ENCODE data around the gene ELANE.

Gene ELANE

GRCh38 chr19:898663-899062, 46.6 kb downstream of the ELANE start:
- DNase-seq (ENCODE audit: low read depth in 2 of 2) = no peak

- no peak for DNase-seq (ENCODE audit: low read depth in 2 of 2)
Observed at GRCh38 chr19:899336-900042, 47.4 kb downstream of the ELANE start.

- no peak for DNase-seq (ENCODE audit: low read depth in 2 of 2)
Observed at GRCh38 chr19:900043-900301, 47.9 kb downstream of the ELANE start.

GRCh38 chr19:900302-901111, 48.4 kb downstream of the ELANE start:
- DNase-seq (ENCODE audit: low read depth in 2 of 2) = no peak

GRCh38 chr19:901216-902092, 49.4 kb downstream of the ELANE start:
- no peak for DNase-seq (ENCODE audit: low read depth in 2 of 2)

GRCh38 chr19:902093-902370, 49.9 kb downstream of the ELANE start:
- no peak for DNase-seq (ENCODE audit: low read depth in 2 of 2)

GRCh38 chr19:902446-903226, 50.5 kb downstream of the ELANE start:
- DNase-seq (ENCODE audit: low read depth in 2 of 2) = no peak

GRCh38 chr19:903266-903797, 51.2 kb downstream of the ELANE start:
- no peak for DNase-seq (ENCODE audit: low read depth in 2 of 2)

GRCh38 chr19:904545-904944, 52.4 kb downstream of the ELANE start:
- no peak for DNase-seq (ENCODE audit: low read depth in 2 of 2)
